Fibroblast of the aortic adventitia (primary cell): Measurements from ENCODE around the gene NPIPB8. TPM values are rescaled to one million over a fixed set of nuclear protein-coding genes. Genes with fewer than 3 reads are reported as not detected.
A peak's percentile ranks its signal among the peaks of the same experiment; 100 is the strongest.
"Not testable (repeated sequence)": the region's sequence is repeated elsewhere in the genome, so short reads cannot be mapped to it uniquely, and the experiment has no call there.

Experiments used
- DNase-seq: peaks from one replicate; pipeline ENCODE4 v3.0.0-alpha.2; 2010; ENCODE audit warnings: low read depth
- H3K4me3 ChIP-seq: 2 replicates; pipeline ENCODE4 v1.5.1; 2011; ENCODE audit warnings: low read depth, mild to moderate bottlenecking, control low read depth, low read length, moderate library complexity
- total RNA-seq: library from RNA; depleted of rRNA; stranded (reverse); fragments of >200 nt; gene quantifications from 2 replicates; pipeline ENCODE4 v1.2.3, GENCODE V29; 2012; ENCODE audit warnings: low replicate concordance
- TF ChIP-seq, protein P1 (sequence below): IDR thresholded peaks from 2 replicates; pipeline ENCODE4 v1.5.1; 2011; ENCODE audit warnings: mild to moderate bottlenecking, low read length, control low read depth, inconsistent platforms; ENCODE audit not compliant: insufficient read depth

The NPIPB8 gene
- total RNA-seq, 1 donor = 0.09 TPM

DNA sequence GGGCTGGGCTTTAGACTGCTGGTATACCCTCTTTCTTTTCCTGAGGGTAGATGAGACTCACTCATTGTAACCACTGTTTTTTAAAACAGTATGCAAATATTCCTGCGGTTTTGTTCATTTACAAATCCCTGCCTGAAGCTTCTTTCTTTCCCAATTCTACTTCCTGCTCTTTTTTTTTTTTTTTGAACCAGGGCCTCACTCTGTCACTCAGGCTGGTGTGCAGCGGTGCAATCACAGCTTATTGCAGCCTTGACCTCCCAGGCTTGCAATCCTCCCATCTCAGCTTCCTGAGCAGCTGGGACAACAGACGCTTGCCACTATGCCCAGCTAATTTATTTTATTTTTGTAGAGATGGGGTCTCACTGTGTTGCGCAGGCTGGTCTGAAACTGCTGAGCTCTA, 20.0 kb upstream of the NPIPB8 start:
- TF ChIP-seq, protein P1, sequence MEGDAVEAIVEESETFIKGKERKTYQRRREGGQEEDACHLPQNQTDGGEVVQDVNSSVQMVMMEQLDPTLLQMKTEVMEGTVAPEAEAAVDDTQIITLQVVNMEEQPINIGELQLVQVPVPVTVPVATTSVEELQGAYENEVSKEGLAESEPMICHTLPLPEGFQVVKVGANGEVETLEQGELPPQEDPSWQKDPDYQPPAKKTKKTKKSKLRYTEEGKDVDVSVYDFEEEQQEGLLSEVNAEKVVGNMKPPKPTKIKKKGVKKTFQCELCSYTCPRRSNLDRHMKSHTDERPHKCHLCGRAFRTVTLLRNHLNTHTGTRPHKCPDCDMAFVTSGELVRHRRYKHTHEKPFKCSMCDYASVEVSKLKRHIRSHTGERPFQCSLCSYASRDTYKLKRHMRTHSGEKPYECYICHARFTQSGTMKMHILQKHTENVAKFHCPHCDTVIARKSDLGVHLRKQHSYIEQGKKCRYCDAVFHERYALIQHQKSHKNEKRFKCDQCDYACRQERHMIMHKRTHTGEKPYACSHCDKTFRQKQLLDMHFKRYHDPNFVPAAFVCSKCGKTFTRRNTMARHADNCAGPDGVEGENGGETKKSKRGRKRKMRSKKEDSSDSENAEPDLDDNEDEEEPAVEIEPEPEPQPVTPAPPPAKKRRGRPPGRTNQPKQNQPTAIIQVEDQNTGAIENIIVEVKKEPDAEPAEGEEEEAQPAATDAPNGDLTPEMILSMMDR = no peak
- H3K4me3 ChIP-seq = no peak overlapping the region
- no peak for DNase-seq

- not testable (repeated sequence) for DNase-seq
Measured at GRCh38 chr16:28620316-28620715, 17.5 kb upstream of the NPIPB8 start.

GRCh38 chr16:28621481-28622155, 16.2 kb upstream of the NPIPB8 start:
- TF ChIP-seq, protein P1 = no peak
- no peak for DNase-seq
- no peak overlapping the region for H3K4me3 ChIP-seq

More at GRCh38 chr16:28620316-28620715, 17.5 kb upstream of the NPIPB8 start:
- not testable (repeated sequence) for H3K4me3 ChIP-seq

GRCh38 chr16:28622532-28623171, 15.2 kb upstream of the NPIPB8 start:
- H3K4me3 ChIP-seq, DNase-seq: not testable (repeated sequence)

DNA sequence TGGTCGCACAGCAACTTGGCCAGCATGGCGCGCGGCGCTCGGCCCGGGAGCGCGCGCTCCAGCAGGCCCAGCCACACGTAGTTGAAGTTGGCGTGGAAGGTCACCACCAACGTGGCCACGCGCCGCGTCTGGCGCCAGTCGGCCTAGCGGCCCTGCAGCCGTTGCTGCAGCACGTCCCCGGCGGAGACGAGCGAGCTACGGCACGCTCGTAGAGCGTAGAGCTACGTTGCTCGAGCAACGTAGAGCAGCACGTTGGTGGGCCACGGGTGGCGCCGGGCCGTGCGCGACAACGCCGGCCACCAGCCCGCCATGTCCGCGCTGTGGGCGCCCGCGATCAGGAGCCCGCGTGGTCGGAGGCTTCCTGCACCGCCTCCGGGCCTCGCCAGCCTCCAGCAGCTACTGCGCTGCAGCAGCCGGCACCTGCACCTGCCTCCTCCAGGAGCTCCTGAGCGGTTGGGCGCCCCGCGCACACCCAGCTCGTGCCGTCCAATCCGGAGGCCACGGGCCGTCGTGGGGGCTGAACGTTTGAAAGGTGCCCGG, 14.6 kb upstream of the NPIPB8 start:
- TF ChIP-seq, protein P1 = no peak
- DNase-seq = peak; percentile 11
- H3K4me3 ChIP-seq = peak overlapping the region; percentile 5

DNA sequence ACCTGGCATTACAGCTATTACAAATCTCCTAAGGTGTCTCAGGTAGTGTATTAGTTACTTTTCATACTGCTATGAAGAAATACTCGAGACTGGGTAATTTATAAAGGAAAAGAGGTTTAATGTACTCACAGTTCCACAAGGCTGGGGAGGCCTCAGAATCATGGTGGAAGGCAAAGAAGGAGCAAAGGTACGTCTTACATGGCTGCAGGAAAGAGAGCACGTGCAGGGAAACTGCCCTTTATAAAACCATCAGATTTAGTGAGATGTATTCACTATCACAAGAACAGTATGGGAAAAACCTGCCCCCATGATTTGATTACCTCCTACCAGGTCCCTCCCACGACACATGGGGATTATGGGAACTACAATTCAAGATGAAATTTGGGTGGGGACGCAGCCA, 7.0 kb upstream of the NPIPB8 start:
- not testable (repeated sequence) for H3K4me3 ChIP-seq, DNase-seq

DNA sequence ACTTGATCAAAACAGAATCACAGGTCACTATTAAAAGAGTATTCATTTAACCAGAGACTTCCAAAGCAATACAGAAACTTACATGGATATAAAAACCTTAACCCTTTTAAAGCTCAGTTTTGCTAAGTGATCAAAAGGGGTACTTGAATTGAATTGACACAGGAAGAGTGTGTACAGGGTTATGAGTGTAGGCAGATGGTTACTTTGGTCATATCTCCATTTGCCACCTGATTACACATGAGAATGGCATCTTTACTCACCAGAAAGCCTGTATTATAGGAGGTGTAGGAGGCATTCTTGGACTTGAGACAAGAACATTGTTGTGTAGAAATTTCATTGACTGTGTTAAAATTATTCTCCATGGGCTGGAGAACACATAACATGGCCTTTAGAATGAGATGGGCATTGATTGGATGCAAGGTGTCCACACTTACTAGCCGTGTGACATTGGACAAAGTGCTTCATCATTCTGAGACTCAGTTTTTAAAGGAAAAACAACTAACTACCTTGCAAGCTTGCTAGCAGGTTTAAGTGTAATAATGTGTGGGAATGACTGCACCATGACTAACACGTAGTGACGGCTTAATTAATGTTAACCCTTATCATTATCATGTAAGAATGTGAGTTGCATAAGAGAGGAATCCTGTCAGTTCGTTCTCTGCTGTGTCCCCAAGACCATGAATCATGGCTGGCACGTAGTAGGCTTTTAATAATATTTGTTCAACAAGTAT, 1.6 kb upstream of the NPIPB8 start:
- not testable (repeated sequence) for H3K4me3 ChIP-seq
- DNase-seq = peak; percentile 82

DNA sequence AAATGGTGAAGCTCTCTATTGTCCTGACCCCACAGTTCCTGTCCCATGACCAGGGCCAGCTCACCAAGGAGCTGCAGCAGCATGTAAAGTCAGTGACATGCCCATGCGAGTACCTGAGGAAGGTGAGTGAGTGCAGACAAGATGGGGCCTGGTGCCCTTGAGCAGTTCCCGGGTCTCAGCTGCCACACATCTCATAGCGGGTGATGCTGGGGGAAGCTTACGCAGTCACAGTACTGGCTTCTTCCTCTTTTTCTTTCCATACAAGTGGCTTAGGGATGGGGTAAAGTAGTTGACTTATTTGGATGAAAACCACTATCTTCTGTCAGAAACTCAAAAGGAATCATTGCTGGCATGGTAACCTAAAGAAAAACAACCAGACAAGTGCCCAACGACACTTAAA, 494 bp downstream of the NPIPB8 start:
- H3K4me3 ChIP-seq, DNase-seq: not testable (repeated sequence)

GRCh38 chr16:28639959-28640358, 2.1 kb downstream of the NPIPB8 start:
- not testable (repeated sequence) for DNase-seq, H3K4me3 ChIP-seq

- not testable (repeated sequence) for DNase-seq, H3K4me3 ChIP-seq
Measured at GRCh38 chr16:28666264-28666663, 28.4 kb downstream of the NPIPB8 start.

- DNase-seq = not testable (repeated sequence)
Measured at GRCh38 chr16:28667480-28667879, 29.6 kb downstream of the NPIPB8 start.

GRCh38 chr16:28668199-28668598, 30.3 kb downstream of the NPIPB8 start:
- not testable (repeated sequence) for H3K4me3 ChIP-seq, DNase-seq

More at GRCh38 chr16:28667480-28667879, 29.6 kb downstream of the NPIPB8 start:
- H3K4me3 ChIP-seq = not testable (repeated sequence)

DNA sequence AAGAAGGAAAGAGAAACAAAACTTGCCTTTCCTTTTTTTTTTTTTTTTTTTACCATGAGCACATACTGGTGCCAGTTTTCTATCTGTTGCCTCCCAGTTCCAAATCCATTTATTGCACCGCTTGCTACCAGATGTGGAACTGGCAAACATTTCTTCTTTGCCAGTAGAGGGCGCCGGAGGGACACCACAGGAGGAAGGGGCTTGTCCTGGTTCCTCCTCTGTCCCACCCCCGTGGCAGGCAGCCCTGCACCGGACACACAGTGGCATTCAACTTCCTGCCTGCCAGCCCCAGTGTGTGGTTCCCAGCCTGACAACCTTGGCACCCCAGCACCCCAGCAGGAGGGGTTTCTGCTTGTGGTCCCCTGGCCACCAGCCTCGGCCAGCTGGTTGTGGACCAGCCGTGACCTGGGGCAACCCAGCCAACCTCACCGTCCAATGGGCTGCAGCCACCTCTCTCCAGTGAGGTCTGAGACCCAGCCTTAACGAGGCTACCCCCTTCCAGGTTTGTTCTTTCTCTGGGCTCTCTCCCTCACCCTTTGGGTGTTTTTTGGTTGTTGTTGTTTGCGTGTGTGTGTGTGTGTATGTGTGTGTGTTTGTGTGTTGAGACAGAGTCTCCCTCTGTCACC, 50.6 kb downstream of the NPIPB8 start:
- H3K4me3 ChIP-seq, DNase-seq: not testable (repeated sequence)

- DNase-seq = not testable (repeated sequence)
Measured at GRCh38 chr16:28689425-28689824, 51.6 kb downstream of the NPIPB8 start.

GRCh38 chr16:28691722-28692121, 53.9 kb downstream of the NPIPB8 start:
- H3K4me3 ChIP-seq, DNase-seq: not testable (repeated sequence)

More at GRCh38 chr16:28689425-28689824, 51.6 kb downstream of the NPIPB8 start:
- not testable (repeated sequence) for H3K4me3 ChIP-seq
